AG09309 (cell line): ENCODE measurements around the gene TDRD9.
A peak's percentile ranks its signal among the peaks of the same experiment; 100 is the strongest.

ENCODE experiments used
- DNase-seq: peaks from one replicate; pipeline ENCODE4 v3.0.0-alpha.2; 2010; ENCODE audit warnings: low read depth
- H3K4me3 ChIP-seq: 2 replicates; pipeline ENCODE4 v1.5.1; 2011; ENCODE audit warnings: mild to moderate bottlenecking, low read depth, low read length, moderate library complexity; ENCODE audit not compliant: control insufficient read depth
- CTCF ChIP-seq: IDR thresholded peaks from 2 replicates; pipeline ENCODE4 v1.5.1; 2011; ENCODE audit warnings: mild to moderate bottlenecking, low read depth, low read length, inconsistent platforms; ENCODE audit not compliant: insufficient read depth, control insufficient read depth; ENCODE audit errors: missing control alignments

Gene TDRD9

GRCh38 chr14:103881268-103882201, 46.7 kb upstream of the TDRD9 start:
- DNase-seq, result no peak
- TF ChIP-seq CTCF, result no peak
- H3K4me3 ChIP-seq, result no peak overlapping the region

DNA sequence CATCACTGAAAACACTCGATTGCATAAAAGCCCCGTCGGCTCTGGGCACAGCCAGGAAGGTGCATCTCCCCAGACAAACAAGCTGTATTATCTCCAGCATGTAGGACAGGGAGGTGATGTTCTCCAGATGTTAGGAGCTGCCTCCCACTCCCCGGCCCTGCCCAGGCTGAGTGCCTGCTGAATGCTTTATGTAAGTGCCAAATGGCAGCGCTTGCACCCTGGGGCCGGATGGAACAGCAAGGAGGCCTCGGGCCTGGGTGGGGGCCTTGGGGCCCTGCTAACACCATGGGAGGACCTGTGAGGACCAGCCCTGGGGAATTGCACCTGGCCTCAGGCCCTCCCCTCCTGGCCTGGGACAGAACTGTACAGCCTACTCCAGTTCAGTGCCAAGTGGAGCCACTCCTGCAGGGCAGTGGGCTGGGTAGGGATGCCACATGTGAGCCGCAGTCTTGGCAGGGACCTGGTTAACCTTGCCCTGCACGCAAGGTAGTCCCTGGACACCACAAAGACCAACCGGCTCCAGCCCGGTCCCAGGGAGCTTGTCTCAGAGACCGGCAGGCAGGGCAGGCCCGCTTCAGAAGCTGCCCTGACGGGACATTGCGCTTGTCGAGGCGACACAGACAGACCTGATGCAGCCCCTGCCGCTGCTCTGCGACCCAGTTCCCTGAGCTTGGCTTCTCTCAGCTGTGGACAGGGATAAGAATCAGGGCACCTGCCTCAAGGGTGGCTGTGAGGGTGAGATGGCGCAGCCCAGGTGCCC, 45.6 kb upstream of the TDRD9 start:
- DNase-seq, result no peak
- H3K4me3 ChIP-seq, result no peak overlapping the region
- TF ChIP-seq CTCF, result no peak

DNA sequence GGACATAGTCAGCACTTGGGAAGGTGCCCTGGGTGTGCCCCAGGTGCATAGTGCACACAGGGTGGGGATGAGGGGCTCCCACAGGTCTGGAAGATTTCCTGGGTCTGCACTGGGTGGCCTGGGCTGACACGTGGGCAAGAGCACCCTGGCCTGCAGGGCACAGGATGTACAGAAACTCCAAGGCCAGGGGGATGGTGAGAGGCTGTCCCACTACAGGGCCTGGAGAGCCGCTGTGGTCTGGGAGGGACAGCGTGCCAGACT, 45.1 kb upstream of the TDRD9 start:
- TF ChIP-seq CTCF, result no peak
- no peak for DNase-seq
- no peak overlapping the region for H3K4me3 ChIP-seq

- no peak overlapping the region for H3K4me3 ChIP-seq
- no peak for DNase-seq
- no peak for TF ChIP-seq CTCF
Measured at GRCh38 chr14:103884854-103885253, 43.4 kb upstream of the TDRD9 start.

DNA sequence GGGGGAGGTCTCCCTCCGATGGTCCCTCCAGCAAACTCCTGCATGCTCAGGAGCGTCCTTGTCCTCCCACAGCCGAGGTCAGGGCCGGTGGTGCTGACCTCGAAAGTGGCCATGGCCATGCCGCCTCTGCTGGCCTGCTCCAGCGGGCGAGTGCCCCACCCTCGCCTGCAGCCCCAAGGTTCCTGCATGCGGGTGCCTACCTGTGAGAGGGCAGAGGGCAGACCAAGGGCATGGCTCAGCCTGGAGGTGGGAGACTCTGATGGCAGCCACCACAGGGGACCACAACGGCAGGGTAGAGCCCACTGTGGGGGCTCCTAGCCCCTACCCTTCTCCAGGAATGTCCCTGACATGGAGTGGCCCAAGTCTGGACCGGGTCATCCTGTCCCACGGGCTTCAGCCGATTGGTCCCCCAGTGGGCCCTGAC, 42.7 kb upstream of the TDRD9 start:
- no peak for TF ChIP-seq CTCF
- H3K4me3 ChIP-seq, result no peak overlapping the region
- no peak for DNase-seq

GRCh38 chr14:103886304-103887169, 41.7 kb upstream of the TDRD9 start:
- peak; percentile 13 for TF ChIP-seq CTCF
- H3K4me3 ChIP-seq, result no peak overlapping the region
- no peak for DNase-seq
